C4-2B (cell line): Measurements from ENCODE around the gene SCAMP4.

Experiments
- ZFX ChIP-seq: fragments of 450-650 bp; IDR thresholded peaks from 2 replicates; pipeline ENCODE4 v1.6.1; 2017
- TF ChIP-seq, protein P1 (sequence below): fragments of 450-650 bp; conservative IDR thresholded peaks from 2 replicates; pipeline ENCODE4 v1.5.1; 2017; ENCODE audit warnings: mild to moderate bottlenecking

- TF ChIP-seq, protein P1, sequence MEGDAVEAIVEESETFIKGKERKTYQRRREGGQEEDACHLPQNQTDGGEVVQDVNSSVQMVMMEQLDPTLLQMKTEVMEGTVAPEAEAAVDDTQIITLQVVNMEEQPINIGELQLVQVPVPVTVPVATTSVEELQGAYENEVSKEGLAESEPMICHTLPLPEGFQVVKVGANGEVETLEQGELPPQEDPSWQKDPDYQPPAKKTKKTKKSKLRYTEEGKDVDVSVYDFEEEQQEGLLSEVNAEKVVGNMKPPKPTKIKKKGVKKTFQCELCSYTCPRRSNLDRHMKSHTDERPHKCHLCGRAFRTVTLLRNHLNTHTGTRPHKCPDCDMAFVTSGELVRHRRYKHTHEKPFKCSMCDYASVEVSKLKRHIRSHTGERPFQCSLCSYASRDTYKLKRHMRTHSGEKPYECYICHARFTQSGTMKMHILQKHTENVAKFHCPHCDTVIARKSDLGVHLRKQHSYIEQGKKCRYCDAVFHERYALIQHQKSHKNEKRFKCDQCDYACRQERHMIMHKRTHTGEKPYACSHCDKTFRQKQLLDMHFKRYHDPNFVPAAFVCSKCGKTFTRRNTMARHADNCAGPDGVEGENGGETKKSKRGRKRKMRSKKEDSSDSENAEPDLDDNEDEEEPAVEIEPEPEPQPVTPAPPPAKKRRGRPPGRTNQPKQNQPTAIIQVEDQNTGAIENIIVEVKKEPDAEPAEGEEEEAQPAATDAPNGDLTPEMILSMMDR: no peak
- TF ChIP-seq ZFX: no peak
Observed at GRCh38 chr19:1956122-1956494, 50.9 kb downstream of the SCAMP4 start.
